Vagina (tissue), 2 donors: ENCODE results near the gene INSR.

ENCODE experiments used
- CTCF ChIP-seq, 3 experiments: fragments of 450-650 bp in 2 of 3; fragments of 200-600 bp in 1 of 3; sonication (generic) in 1 of 3; IDR thresholded peaks; one replicate each; pipeline ENCODE4 v1.5.1; 2017 to 2019; ENCODE audit warnings: antibody characterized with exemption in 3 of 3, mild to moderate bottlenecking in 2 of 3, moderate library complexity in 2 of 3
- POLR2A ChIP-seq, 2 donors: fragments of 450-650 bp; IDR thresholded peaks; one replicate each; pipeline ENCODE4 v1.6.1; 2017; ENCODE audit warnings: antibody characterized with exemption in 2 of 2, mild to moderate bottlenecking in 2 of 2, moderate library complexity in 2 of 2
- POLR2AphosphoS5 ChIP-seq, 2 donors: sonication (generic); formaldehyde crosslinking; IDR thresholded peaks; one replicate each; pipeline ENCODE4 v1.9.0; 2017; ENCODE audit warnings: antibody characterized with exemption in 2 of 2, mild to moderate bottlenecking in 2 of 2, low read depth in 1 of 2; ENCODE audit not compliant: insufficient read depth in 1 of 2

GRCh38 chr19:7224209-7224686 is 70.0 kb downstream of the INSR start:
- TF ChIP-seq CTCF (IDR thresholded peaks at IDR 0.05) (no peak), POLR2AphosphoS5 (IDR thresholded peaks at IDR 0.05; ENCODE audit: insufficient read depth in 1 of 2, low read depth in 1 of 2) (peak; percentile 33 to 46), POLR2A (IDR thresholded peaks at IDR 0.05) (no peak)
